HUES48 (cell line): Measurements from ENCODE around the gene SYNE2.

ENCODE experiments used
- H3K27ac ChIP-seq: one replicate; pipeline ENCODE4 v1.7.0; 2013; ENCODE audit warnings: low read depth, low read length, inconsistent platforms
- H3K27me3 ChIP-seq: 2 replicates; pipeline ENCODE4 v1.6.1; 2013; ENCODE audit warnings: mild to moderate bottlenecking, low read length; ENCODE audit not compliant: control insufficient read depth, insufficient read depth
- H3K36me3 ChIP-seq: 2 replicates; pipeline ENCODE4 v1.6.1; 2013; ENCODE audit warnings: low read length; ENCODE audit not compliant: control insufficient read depth, insufficient read depth
- H3K4me1 ChIP-seq: 2 replicates; pipeline ENCODE4 v1.6.1; 2013; ENCODE audit warnings: mild to moderate bottlenecking, low read length; ENCODE audit not compliant: control insufficient read depth, insufficient read depth
- H3K4me3 ChIP-seq: 2 replicates; pipeline ENCODE4 v1.5.1; 2013; ENCODE audit warnings: mild to moderate bottlenecking, low read depth, low read length
- H3K9ac ChIP-seq: 2 replicates; pipeline ENCODE4 v1.6.1; 2013; ENCODE audit warnings: mild to moderate bottlenecking, low read depth, low read length, moderate library complexity
- H3K9me3 ChIP-seq: 2 replicates; pipeline ENCODE4 v1.6.1; 2013; ENCODE audit warnings: low read length; ENCODE audit not compliant: control insufficient read depth, insufficient read depth

SYNE2 gene

GRCh38 chr14:64080452-64080851, 227.6 kb downstream of the SYNE2 start:
- H3K27ac ChIP-seq: no peak overlapping the region
- no peaks in the 10 kb centered on the region for H3K27me3 ChIP-seq
- no peaks in the 10 kb centered on the region for H3K9me3 ChIP-seq
- H3K4me3 ChIP-seq: no peak overlapping the region
- H3K4me1 ChIP-seq: peaks cover 6% of the 10 kb centered on the region
- peaks cover 42% of the 10 kb centered on the region for H3K36me3 ChIP-seq
- no peak overlapping the region for H3K9ac ChIP-seq

- no peak overlapping the region for H3K27ac ChIP-seq
- no peak overlapping the region for H3K9ac ChIP-seq
- no peaks in the 10 kb centered on the region for H3K4me1 ChIP-seq
- no peaks in the 10 kb centered on the region for H3K27me3 ChIP-seq
- no peak overlapping the region for H3K4me3 ChIP-seq
- peaks cover 42% of the 10 kb centered on the region for H3K36me3 ChIP-seq
- no peaks in the 10 kb centered on the region for H3K9me3 ChIP-seq
Observed at GRCh38 chr14:64081174-64081746, 228.5 kb downstream of the SYNE2 start.

GRCh38 chr14:64082837-64083236, 230.0 kb downstream of the SYNE2 start:
- H3K9ac ChIP-seq: no peak overlapping the region
- H3K4me3 ChIP-seq: no peak overlapping the region
- no peaks in the 10 kb centered on the region for H3K9me3 ChIP-seq
- no peaks in the 10 kb centered on the region for H3K27me3 ChIP-seq
- H3K27ac ChIP-seq: no peak overlapping the region
- H3K36me3 ChIP-seq: peaks cover 45% of the 10 kb centered on the region
- H3K4me1 ChIP-seq: no peaks in the 10 kb centered on the region

GRCh38 chr14:64088647-64088964, 235.8 kb downstream of the SYNE2 start:
- no peaks in the 10 kb centered on the region for H3K27me3 ChIP-seq
- peaks cover 21% of the 10 kb centered on the region for H3K4me1 ChIP-seq
- H3K9me3 ChIP-seq: no peaks in the 10 kb centered on the region
- H3K9ac ChIP-seq: no peak overlapping the region
- H3K36me3 ChIP-seq: peaks cover 19% of the 10 kb centered on the region
- no peak overlapping the region for H3K4me3 ChIP-seq
- H3K27ac ChIP-seq: no peak overlapping the region

- Histone ChIP-seq H3K27me3 (no peaks in the 10 kb centered on the region), H3K4me3 (no peak overlapping the region), H3K36me3 (peaks cover 17% of the 10 kb centered on the region), H3K27ac (peak overlapping the region; percentile 51), H3K9ac (no peak overlapping the region), H3K4me1 (peaks cover 21% of the 10 kb centered on the region), H3K9me3 (no peaks in the 10 kb centered on the region)
Observed at GRCh38 chr14:64089920-64090319, 237.1 kb downstream of the SYNE2 start.

- Histone ChIP-seq H3K4me1 (peaks cover 25% of the 10 kb centered on the region), H3K36me3 (peaks cover 20% of the 10 kb centered on the region), H3K27me3 (no peaks in the 10 kb centered on the region), H3K9ac (no peak overlapping the region), H3K4me3 (no peak overlapping the region), H3K27ac (no peak overlapping the region), H3K9me3 (no peaks in the 10 kb centered on the region)
Observed at GRCh38 chr14:64091217-64091616, 238.4 kb downstream of the SYNE2 start.

- no peaks in the 10 kb centered on the region for H3K9me3 ChIP-seq
Observed at GRCh38 chr14:64092338-64092737, 239.5 kb downstream of the SYNE2 start.

GRCh38 chr14:64092940-64093339, 240.1 kb downstream of the SYNE2 start:
- H3K36me3 ChIP-seq: peaks cover 24% of the 10 kb centered on the region
- no peak overlapping the region for H3K9ac ChIP-seq
- no peaks in the 10 kb centered on the region for H3K9me3 ChIP-seq
- H3K27ac ChIP-seq: no peak overlapping the region
- H3K4me1 ChIP-seq: peaks cover 25% of the 10 kb centered on the region
- H3K4me3 ChIP-seq: no peak overlapping the region
- H3K27me3 ChIP-seq: no peaks in the 10 kb centered on the region

More at GRCh38 chr14:64092338-64092737, 239.5 kb downstream of the SYNE2 start:
- Histone ChIP-seq H3K9ac (no peak overlapping the region), H3K27ac (no peak overlapping the region), H3K36me3 (peaks cover 21% of the 10 kb centered on the region), H3K27me3 (no peaks in the 10 kb centered on the region), H3K4me3 (no peak overlapping the region), H3K4me1 (peaks cover 25% of the 10 kb centered on the region)

GRCh38 chr14:64095620-64096019, 242.8 kb downstream of the SYNE2 start:
- H3K4me1 ChIP-seq: peaks cover 12% of the 10 kb centered on the region; the same call in 1 of the 2 replicates
- no peak overlapping the region for H3K9ac ChIP-seq
- H3K36me3 ChIP-seq: peaks cover 39% of the 10 kb centered on the region
- no peak overlapping the region for H3K27ac ChIP-seq
- no peak overlapping the region for H3K4me3 ChIP-seq
- H3K27me3 ChIP-seq: no peaks in the 10 kb centered on the region
- no peaks in the 10 kb centered on the region for H3K9me3 ChIP-seq

GRCh38 chr14:64098120-64098519, 245.3 kb downstream of the SYNE2 start:
- H3K36me3 ChIP-seq: peaks cover 39% of the 10 kb centered on the region
- H3K27me3 ChIP-seq: no peaks in the 10 kb centered on the region
- H3K9ac ChIP-seq: no peak overlapping the region
- H3K4me1 ChIP-seq: peaks cover 6% of the 10 kb centered on the region; the same call in 1 of the 2 replicates
- H3K4me3 ChIP-seq: no peak overlapping the region
- no peak overlapping the region for H3K27ac ChIP-seq
- H3K9me3 ChIP-seq: no peaks in the 10 kb centered on the region

- no peak overlapping the region for H3K4me3 ChIP-seq
- no peaks in the 10 kb centered on the region for H3K27me3 ChIP-seq
- no peaks in the 10 kb centered on the region for H3K9me3 ChIP-seq
- H3K4me1 ChIP-seq: no peaks in the 10 kb centered on the region
- H3K9ac ChIP-seq: no peak overlapping the region
- peaks cover 39% of the 10 kb centered on the region for H3K36me3 ChIP-seq
- H3K27ac ChIP-seq: no peak overlapping the region
Observed at GRCh38 chr14:64107438-64107837, 254.6 kb downstream of the SYNE2 start.
